ENCODE data around the gene SLIT3. TPM values are rescaled to one million over a fixed set of nuclear protein-coding genes. Genes with fewer than 3 reads are reported as not detected.
A peak's percentile ranks its signal among the peaks of the same experiment; 100 is the strongest.

SLIT3 gene
- total and polyA plus RNA-seq, 9 of the 15 experiments (the other 6 are each of a cell fraction or from before 2014, with no cell fraction given), result 0.01 to 0.04 TPM; not detected in 7

DNA sequence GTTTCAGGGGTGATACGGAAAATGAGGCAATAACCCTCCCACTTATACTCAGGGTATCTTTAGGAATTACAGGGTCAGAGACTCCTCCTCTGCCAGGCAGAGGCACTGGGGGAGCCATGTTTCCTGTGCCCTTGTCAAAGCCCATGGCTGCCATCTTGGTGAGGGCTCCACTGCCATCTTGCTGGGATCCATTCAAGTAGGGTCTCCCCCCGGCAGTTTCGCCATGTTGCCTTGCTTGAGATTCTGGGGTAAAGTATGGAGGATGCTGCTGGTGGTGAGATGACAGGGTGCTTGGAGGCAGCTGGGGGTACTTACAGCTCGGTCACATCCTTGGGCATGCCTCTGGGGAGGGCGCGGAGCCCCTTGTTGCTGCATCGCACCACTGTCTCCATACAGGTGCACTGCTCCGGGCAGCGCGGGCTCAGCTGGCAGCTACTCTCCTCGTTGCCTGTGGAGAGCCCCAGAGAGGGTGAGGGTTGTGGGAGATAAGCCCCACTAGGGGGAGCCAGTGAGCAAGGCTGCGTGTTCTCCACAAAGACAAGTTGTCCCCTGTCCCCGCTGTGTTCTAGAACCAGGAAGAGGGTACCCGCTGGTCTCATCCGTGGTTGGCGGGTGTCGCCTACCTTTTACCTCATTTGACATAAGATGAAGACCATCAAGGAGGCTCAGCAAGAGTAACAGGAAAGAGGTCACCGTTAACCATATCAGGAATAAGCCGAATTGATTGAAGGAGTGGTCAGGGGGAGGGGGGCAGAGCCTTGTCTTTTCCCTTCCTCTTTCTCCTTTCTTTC is 552.8 kb downstream of the SLIT3 start (continued):
- TF ChIP-seq SRSF1 (IDR thresholded peaks at IDR 0.05; ENCODE audit: low read depth, low read length) (no peak), ZNF445 (CRISPR knock-in tag; IDR thresholded peaks at IDR 0.05; ENCODE audit: low read depth) (no peak), ZNF57 (CRISPR knock-in tag; IDR thresholded peaks at IDR 0.05) (no peak), LCOR (CRISPR knock-in tag; IDR thresholded peaks at IDR 0.05) (no peak), POLR3A (IDR thresholded peaks at IDR 0.05; ENCODE audit: borderline replicate concordance, extremely low read depth, insufficient read depth, insufficient read length) (no peak), CHAMP1 (IDR thresholded peaks at IDR 0.05) (no peak), PHF20 (IDR thresholded peaks at IDR 0.05; ENCODE audit: partially characterized antibody) (no peak), ZC3H8 (IDR thresholded peaks at IDR 0.05) (no peak), CTCF (IDR thresholded peaks at IDR 0.05 in 2 of 3, conservative IDR thresholded peaks at IDR 0.05 in 1 of 3; ENCODE audit: insufficient read depth in 2 of 3, low read depth in 1 of 3, low read length in 3 of 3) (peak; percentile 80 to 86 (median 81)), RAD21 (CRISPR knock-in tag; conservative IDR thresholded peaks at IDR 0.05 in 1 of 2, IDR thresholded peaks at IDR 0.05 in 1 of 2) (peak; percentile 84 to 86), ZSCAN32 (CRISPR knock-in tag; IDR thresholded peaks at IDR 0.05) (no peak), ZNF551 (CRISPR knock-in tag; IDR thresholded peaks at IDR 0.05) (no peak), SFPQ (IDR thresholded peaks at IDR 0.05; ENCODE audit: low read depth, low read length) (no peak), THRA (IDR thresholded peaks at IDR 0.05) (no peak)
- TF ChIP-seq, protein P1, sequence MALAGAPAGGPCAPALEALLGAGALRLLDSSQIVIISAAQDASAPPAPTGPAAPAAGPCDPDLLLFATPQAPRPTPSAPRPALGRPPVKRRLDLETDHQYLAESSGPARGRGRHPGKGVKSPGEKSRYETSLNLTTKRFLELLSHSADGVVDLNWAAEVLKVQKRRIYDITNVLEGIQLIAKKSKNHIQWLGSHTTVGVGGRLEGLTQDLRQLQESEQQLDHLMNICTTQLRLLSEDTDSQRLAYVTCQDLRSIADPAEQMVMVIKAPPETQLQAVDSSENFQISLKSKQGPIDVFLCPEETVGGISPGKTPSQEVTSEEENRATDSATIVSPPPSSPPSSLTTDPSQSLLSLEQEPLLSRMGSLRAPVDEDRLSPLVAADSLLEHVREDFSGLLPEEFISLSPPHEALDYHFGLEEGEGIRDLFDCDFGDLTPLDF (CRISPR knock-in tag; IDR thresholded peaks at IDR 0.05), result no peak
- TF ChIP-seq, protein P2, sequence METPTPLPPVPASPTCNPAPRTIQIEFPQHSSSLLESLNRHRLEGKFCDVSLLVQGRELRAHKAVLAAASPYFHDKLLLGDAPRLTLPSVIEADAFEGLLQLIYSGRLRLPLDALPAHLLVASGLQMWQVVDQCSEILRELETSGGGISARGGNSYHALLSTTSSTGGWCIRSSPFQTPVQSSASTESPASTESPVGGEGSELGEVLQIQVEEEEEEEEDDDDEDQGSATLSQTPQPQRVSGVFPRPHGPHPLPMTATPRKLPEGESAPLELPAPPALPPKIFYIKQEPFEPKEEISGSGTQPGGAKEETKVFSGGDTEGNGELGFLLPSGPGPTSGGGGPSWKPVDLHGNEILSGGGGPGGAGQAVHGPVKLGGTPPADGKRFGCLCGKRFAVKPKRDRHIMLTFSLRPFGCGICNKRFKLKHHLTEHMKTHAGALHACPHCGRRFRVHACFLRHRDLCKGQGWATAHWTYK (CRISPR knock-in tag; IDR thresholded peaks at IDR 0.05), result no peak
